Adipose tissue (tissue), 3 donors: ENCODE results near the gene GJA1. TPM values are rescaled to one million over a fixed set of nuclear protein-coding genes. Genes with fewer than 3 reads are reported as not detected.
"Not testable (repeated sequence)": the region's sequence is repeated elsewhere in the genome, so short reads cannot be mapped to it uniquely, and the experiment has no call there.

Experiments
- H3K27ac ChIP-seq: one replicate; pipeline ENCODE4 v1.5.1; 2013; ENCODE audit warnings: low read depth, low read length
- WGBS, 3 donors: extraction: QIAGEN DNeasy Blood & Tissue Kit; methylation state at CpG; one replicate each; pipeline ENCODE4 v1.1.7; 2013; 5-methylcytosine and 5-hydroxymethylcytosine counted together
- polyA plus RNA-seq, 3 donors: library from polyadenylated mRNA; stranded (reverse); fragments of 200-250 nt; gene quantifications; one replicate each; pipeline ENCODE4 v1.2.3, GENCODE V29; 2013
- donor health status: healthy with polysubstance abuse.
- donor health status: Bipolar disorder and iron deficiency.
- donor health status: healthy.

The GJA1 gene
- 100 to 1,000 TPM in 1 of 3 donors, 10 to 100 TPM in 2; 10.8 to 125 (median 35.4) TPM for polyA plus RNA-seq

GRCh38 chr6:121435444-121436069 lies at the start of gene GJA1:
Gene GJA1, plus strand, starts transcription at chr6:121435646. Its CDS starts 11,202 bp downstream, at chr6:121446848.
- peak within 1 kb of the TSS; percentile 72 for H3K27ac ChIP-seq
- 23 to 68% (median 23%) methylated on average over 5 of the region's 5 CpGs for WGBS, 3 donors

GRCh38 chr6:121386551-121386950 lies 48.9 kb upstream of the GJA1 start:
- not testable (repeated sequence) for H3K27ac ChIP-seq
- WGBS, 3 donors, result 91 to 94% (median 93%) methylated on average over 3 of the region's 3 CpGs

DNA sequence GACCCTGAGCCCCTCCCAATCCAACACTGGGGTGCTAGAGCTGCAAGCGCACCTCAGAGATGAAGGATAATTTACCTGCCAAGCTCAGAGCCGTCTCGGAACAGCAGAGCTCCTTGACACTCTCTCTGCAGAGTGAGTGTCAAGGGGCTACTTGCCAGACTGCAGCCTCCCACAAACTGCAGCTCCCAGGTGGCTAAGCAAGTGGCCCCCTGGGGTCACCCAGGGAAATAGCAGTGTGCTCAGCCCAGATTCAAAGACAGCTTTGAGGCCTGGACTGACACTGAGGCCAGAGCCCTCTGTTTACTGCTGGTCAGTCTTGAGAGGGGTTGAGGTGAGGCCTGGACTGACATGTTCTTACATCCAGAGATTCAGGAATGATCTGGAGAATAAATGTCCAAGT lies 46.0 kb upstream of the GJA1 start:
- H3K27ac ChIP-seq, result no peak overlapping the region
- WGBS, 3 donors, result 91 to 92% (median 91%) methylated on average over 3 of the region's 3 CpGs

DNA sequence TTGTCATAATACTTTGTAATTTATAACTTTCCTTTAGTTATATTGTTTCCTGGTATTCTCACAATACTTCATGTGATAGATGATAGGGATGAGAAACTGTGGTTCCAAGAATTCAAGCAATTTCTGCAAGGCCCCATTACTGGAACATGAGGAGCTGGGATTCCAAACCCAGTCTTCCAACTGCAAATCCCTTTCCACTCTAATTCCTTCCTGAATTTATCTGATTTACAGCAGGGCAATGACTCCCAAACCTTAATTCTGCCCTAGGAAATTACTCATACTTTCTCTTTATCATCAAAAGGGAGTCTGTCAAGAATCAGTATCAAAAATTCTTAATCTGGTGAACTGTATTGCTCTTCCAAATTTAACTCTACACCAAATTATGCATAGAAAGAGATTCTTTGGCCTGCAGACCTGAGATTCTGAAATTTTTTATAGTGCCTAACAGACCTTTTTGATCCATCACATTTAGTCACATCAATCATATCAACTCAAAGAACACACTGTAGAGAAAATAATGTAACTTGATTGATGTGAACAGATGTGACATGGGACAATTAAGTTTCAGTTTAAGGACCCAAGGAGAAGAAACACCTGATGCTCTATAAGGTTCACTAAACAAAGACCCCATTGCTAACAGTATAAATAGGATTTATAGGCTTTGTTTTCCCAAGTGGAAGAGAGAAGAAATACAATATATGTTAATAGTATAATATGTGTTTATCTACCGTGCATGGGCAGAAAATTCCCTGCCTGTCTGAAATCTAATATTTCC lies 41.5 kb upstream of the GJA1 start:
- H3K27ac ChIP-seq, result no peak overlapping the region
- 75 to 80% (median 77%) methylated on average over 1 of the region's 1 CpG for WGBS, 3 donors

DNA sequence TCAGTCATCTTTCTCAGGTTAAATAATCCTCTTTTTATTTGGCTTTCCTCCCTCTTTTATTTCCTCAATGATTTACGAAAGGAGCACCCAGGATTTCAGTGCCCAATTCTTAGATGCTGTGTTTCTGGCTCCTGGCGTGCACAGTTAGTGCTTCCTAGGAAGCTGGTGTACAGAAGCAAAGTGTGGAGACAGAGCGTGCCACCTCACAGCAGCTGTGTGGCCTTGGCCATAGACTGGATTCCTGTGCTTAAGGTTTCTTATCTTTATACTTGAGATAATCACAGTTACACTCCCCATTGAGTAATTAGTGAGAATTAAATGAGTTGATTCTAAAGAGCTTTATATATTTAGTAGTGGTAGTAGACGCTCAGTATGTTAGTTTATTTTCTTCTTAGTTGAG lies 39.7 kb upstream of the GJA1 start:
- WGBS, 3 donors, result 59 to 87% (median 80%) methylated on average over 4 of the region's 4 CpGs
- H3K27ac ChIP-seq, result no peak overlapping the region

GRCh38 chr6:121397188-121397587 lies 38.3 kb upstream of the GJA1 start:
- 85 to 90% (median 89%) methylated on average over 6 of the region's 6 CpGs for WGBS, 3 donors
- not testable (repeated sequence) for H3K27ac ChIP-seq

DNA sequence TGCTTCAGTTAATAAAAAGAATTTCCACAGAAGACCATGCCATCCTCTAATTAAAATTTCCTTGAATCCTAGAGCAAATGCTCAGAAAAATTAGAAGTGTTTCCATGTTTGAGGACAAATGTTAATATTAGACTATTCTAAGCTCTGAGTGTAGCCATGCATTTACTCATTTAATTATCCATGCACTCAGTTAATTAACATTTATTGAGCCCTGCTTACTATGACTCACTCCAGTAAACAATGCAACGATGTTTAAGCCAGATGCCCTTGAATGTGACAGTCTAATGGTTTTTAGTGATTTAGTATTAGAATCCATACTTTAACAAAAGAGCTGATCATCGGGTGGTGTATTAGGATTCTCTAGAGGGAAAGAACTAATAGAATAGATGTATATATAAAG lies 37.3 kb upstream of the GJA1 start:
- no peak overlapping the region for H3K27ac ChIP-seq
- WGBS, 3 donors, result 61 to 74% (median 74%) methylated on average over 2 of the region's 2 CpGs

DNA sequence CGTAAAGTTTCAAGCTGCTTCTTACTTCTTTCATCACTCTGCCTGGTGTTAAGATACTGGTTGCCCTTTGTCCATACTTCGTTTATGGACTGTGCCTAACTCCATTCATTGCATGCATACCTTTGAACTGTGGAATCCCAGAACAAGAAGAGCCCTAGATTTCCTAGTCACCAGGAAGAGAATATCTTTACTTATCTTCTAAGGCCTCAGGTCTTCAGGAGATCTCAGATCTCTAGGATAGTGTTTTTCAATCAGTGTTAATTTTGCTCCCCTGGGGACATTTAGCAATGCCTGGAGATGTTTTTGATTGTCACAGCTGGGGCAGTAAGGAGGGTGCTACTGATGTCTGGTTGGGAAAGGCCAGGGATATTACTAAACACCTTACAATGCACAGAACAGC lies 35.5 kb upstream of the GJA1 start:
- WGBS, 3 donors, result 72 to 76% (median 73%) methylated on average over 2 of the region's 2 CpGs
- no peak overlapping the region for H3K27ac ChIP-seq

GRCh38 chr6:121403964-121404363 lies 31.5 kb upstream of the GJA1 start:
- 90 to 95% (median 94%) methylated on average over 2 of the region's 2 CpGs for WGBS, 3 donors
- H3K27ac ChIP-seq, result no peak overlapping the region

DNA sequence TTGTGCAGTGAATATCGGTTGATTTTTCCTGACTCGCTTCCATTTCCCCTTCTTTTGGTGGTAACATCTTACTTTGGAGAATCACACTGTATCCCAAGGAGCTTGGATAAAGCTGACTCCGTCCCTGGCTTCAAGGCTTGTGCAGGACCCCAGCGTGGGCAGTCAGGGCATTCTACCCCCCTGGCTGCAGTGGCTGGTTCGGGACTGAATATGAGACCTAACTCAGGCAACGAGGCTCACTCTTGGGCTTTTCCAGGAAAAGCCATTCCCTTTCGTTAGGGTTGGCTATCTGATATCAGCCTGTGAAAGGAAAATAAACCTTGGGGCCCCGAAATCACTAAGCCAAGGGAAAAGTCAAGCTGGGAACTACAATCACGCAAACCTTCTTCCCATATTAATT lies 30.1 kb upstream of the GJA1 start:
- whole genome bisulfite sequencing, 3 donors, result 49 to 77% (median 74%) methylated on average over 9 of the region's 9 CpGs
- H3K27ac ChIP-seq, result no peak overlapping the region

DNA sequence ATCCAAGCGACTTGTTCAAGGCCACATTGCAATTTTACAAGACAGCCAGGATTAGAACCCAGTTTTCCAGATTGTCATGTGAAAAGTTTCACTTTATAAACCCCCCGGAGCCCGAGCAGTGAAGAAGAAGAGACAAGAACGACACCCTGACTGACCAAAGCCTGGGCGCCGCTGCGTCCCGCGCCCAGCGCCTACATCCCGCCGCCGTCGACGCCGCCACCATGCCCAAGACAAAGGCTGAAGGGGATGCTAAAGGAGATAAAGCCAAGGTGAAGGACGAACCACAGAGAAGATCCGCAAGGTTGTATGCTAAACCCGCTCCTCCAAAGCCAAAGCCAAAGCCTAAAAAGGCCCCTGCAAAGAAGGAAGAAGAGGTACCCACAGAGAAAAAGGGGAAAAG lies 27.1 kb upstream of the GJA1 start:
- WGBS, 3 donors, result 92 to 95% (median 94%) methylated on average over 19 of the region's 19 CpGs
- no peak overlapping the region for H3K27ac ChIP-seq

DNA sequence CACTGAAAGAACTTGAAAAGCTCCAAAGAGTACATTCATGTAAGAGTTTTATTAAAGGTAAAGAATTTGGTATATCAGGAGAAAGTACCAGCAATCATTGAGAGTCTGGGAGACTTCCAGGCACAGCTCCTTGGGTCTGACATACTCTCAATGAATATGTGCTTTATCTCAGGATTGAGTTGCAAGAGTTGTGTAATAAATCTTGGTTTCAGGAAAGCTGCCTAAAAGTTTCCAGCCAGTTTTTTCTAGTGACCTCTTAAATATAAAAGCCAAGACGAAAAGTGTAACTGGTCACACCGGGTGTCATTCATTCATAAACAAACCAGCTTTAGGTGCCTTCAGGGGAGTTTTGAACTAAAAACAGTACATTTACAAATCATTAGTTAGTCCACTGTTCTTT lies 21.6 kb upstream of the GJA1 start:
- no peak overlapping the region for H3K27ac ChIP-seq
- WGBS, 3 donors, result 56 to 66% (median 59%) methylated on average over 2 of the region's 2 CpGs

- WGBS, 3 donors, result 93 to 96% (median 94%) methylated on average over 4 of the region's 4 CpGs
- no peak overlapping the region for H3K27ac ChIP-seq
These were observed 17.1 kb upstream of the GJA1 start for GRCh38 chr6:121418346-121418745.

DNA sequence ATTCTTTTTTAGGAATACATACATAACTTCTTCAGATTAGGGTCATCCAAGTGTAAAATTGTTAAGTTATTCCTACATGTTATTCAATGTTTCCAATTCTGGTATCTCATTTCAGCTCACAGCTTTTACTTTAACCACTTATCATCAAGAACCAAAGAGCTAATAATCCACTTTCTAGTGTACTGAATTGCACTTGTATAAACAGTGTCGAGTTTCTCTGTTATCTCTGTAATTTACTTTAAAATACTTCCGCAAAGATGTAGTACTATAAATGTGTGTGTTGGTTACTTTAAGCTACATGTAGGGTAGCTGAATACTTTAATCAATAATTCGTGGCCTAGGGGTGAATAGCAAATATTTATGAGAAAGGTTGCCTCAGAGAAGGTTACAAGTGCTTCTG lies 8.8 kb upstream of the GJA1 start:
- no peak overlapping the region for H3K27ac ChIP-seq
- WGBS, 3 donors, result 27 to 82% (median 80%) methylated on average over 3 of the region's 3 CpGs

DNA sequence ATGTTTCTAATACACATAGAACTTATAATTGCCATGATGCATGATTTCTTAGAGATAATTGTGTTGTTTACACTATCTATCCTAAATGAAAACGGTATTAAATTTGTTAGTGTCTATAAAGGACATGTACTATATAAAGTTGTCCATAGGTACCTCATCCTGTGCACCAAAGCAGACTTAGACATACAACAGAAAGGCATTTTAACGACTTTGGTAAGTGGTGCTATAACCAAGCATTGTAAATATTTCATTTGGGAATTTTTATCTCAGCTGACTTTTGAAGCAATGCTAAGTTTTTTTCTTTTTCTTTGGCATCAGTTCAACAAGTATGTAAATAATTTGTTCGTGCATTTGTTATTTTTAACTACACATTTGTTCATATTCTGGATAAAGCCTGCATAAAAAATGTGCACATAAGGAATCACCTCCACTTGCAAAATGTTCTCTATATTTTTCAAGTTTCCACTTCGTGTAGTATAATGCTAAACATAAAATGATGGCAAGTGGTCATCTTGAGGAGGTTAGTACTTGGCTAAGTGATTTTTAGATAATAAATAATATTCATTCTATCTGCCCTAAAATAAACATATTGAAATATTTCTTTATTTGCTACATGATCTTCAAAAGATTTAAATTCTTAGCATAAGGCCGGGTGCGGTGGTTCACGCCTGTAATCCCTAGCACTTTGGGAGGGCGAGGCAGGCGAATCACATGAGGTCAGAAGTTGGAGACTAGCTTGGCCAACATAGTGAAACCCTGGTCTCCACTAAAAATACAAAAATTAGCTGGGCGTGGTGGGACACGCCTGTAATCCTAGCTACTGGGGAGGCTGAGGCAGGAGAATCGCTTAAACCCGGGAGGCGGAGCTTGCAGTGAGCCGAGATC lies 6.3 kb upstream of the GJA1 start:
- no peak overlapping the region for H3K27ac ChIP-seq
- 83 to 91% (median 84%) methylated on average over 15 of the region's 15 CpGs for WGBS, 3 donors

GRCh38 chr6:121430514-121431460 lies 4.7 kb upstream of the GJA1 start:
- WGBS, 3 donors, result 50 to 63% (median 62%) methylated on average over 10 of the region's 10 CpGs
- H3K27ac ChIP-seq, result no peak overlapping the region

- 94 to 96% (median 95%) methylated on average over 6 of the region's 6 CpGs for WGBS, 3 donors
- not testable (repeated sequence) for H3K27ac ChIP-seq
These were observed 3.7 kb upstream of the GJA1 start for GRCh38 chr6:121431776-121432175.
